Posterior vena cava (tissue), 2 donors: ENCODE measurements around the gene CD47. TPM values are rescaled to one million over a fixed set of nuclear protein-coding genes. Genes with fewer than 3 reads are reported as not detected.

Source experiments
- DNase-seq: peaks from one replicate; pipeline ENCODE4 v3.0.0-alpha.2; 2020; ENCODE audit warnings: low spot score
- intact Hi-C, 2 donors: fragments of 100-400 bp; cut with DNase I; formaldehyde crosslinking; loops; one replicate each; pipeline versions ENCODE4 v1.14.1 to v1.14.2; 2022 to 2023
- total RNA-seq, 2 donors: library from RNA; stranded (reverse); fragmentation: NEBNext Ultra II Directional; extraction: Animal tissue kit (Norgen Biotek cat#: 25700); gene quantifications; one replicate each; pipeline ENCODE4 v1.2.1, GENCODE V29; 2021
- donor health status: DM: yes; HTN: yes; CAD: no.
- donor health status: DM: yes; HTN: yes; CAD: no.

CD47 gene
- total RNA-seq, 2 donors from 2014 or later, result 72.4 to 74.0 TPM

GRCh38 chr3:108029466-108029865, 61.4 kb downstream of the CD47 start:
- intact Hi-C loops, result no loop called here
- no peak for DNase-seq

- no peak for DNase-seq
- intact Hi-C loops, result no loop called here
Measured at GRCh38 chr3:108028896-108029295, 61.9 kb downstream of the CD47 start.

- DNase-seq, result no peak
- intact Hi-C loops, result no loop called here
Measured at GRCh38 chr3:108025177-108025576, 65.7 kb downstream of the CD47 start.

- DNase-seq, result no peak
- intact Hi-C loops, result no loop called here
Measured at GRCh38 chr3:108024146-108024850, 66.5 kb downstream of the CD47 start.

- intact Hi-C loops, result loop anchor here in 1 of 2 donors (1.0 kb wide), 1 partner anchor 24 kb away; no protein-coding TSS in a partner anchor
Measured at GRCh38 chr3:108022256-108023150, 68.3 kb downstream of the CD47 start.

GRCh38 chr3:108021533-108021932, 69.3 kb downstream of the CD47 start:
- no peak for DNase-seq
- intact Hi-C loops, result no loop called here

More at GRCh38 chr3:108022256-108023150, 68.3 kb downstream of the CD47 start:
- no peak for DNase-seq

GRCh38 chr3:108021131-108021530, 69.7 kb downstream of the CD47 start:
- intact Hi-C loops, result no loop called here
- DNase-seq, result no peak

GRCh38 chr3:108018552-108018951, 72.3 kb downstream of the CD47 start:
- intact Hi-C loops, result no loop called here
- no peak for DNase-seq

- intact Hi-C loops, result no loop called here
- DNase-seq, result no peak
Measured at GRCh38 chr3:108017587-108017986, 73.2 kb downstream of the CD47 start.

- intact Hi-C loops, result no loop called here
Measured at GRCh38 chr3:108014943-108015342, 75.9 kb downstream of the CD47 start.

GRCh38 chr3:108013141-108014055, 77.4 kb downstream of the CD47 start:
- intact Hi-C loops, result no loop called here
- DNase-seq, result no peak

More at GRCh38 chr3:108014943-108015342, 75.9 kb downstream of the CD47 start:
- DNase-seq, result no peak

GRCh38 chr3:108012304-108012703, 78.5 kb downstream of the CD47 start:
- no peak for DNase-seq

GRCh38 chr3:108011616-108012015, 79.2 kb downstream of the CD47 start:
- intact Hi-C loops, result no loop called here
- no peak for DNase-seq

More at GRCh38 chr3:108012304-108012703, 78.5 kb downstream of the CD47 start:
- intact Hi-C loops, result no loop called here

GRCh38 chr3:108008931-108009639, 81.7 kb downstream of the CD47 start:
- intact Hi-C loops, result no loop called here
- DNase-seq, result no peak

GRCh38 chr3:108008106-108008505, 82.7 kb downstream of the CD47 start:
- DNase-seq, result no peak
- intact Hi-C loops, result no loop called here

GRCh38 chr3:108006881-108007331, 83.9 kb downstream of the CD47 start:
- intact Hi-C loops, result no loop called here
- no peak for DNase-seq

- intact Hi-C loops, result no loop called here
- DNase-seq, result no peak
Measured at GRCh38 chr3:108006077-108006771, 84.6 kb downstream of the CD47 start.

- DNase-seq, result peak; percentile 81
- intact Hi-C loops, result no loop called here
Measured at GRCh38 chr3:108004647-108005046, 86.2 kb downstream of the CD47 start.
